ENCODE data around the gene TBC1D10A.

The TBC1D10A gene

DNA sequence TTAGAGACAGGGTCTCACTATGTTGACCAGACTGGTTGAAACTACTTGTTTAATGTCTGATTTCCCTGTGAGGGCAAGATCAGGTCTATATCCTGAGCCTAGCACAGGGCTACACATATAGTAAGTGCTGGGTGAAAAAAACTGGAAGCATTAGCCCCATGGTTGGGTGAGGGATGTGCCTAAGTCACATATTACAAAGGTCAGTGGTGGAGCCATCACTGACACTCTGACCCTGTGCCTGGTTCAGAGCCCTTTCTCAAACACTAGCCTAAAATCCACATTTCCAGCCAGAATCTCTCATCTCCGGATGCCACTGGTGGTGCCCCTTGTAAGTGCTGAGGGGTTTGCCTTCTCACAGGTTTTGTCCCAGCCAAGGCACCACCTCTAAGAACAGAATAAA lies 9.0 kb downstream of the TBC1D10A start:
- no peak for DNase-seq

GRCh38 chr22:30315962-30316576 lies 10.7 kb downstream of the TBC1D10A start:
- no peak for DNase-seq

GRCh38 chr22:30314915-30315314 lies 11.8 kb downstream of the TBC1D10A start:
- peak; percentile 35 for DNase-seq

DNA sequence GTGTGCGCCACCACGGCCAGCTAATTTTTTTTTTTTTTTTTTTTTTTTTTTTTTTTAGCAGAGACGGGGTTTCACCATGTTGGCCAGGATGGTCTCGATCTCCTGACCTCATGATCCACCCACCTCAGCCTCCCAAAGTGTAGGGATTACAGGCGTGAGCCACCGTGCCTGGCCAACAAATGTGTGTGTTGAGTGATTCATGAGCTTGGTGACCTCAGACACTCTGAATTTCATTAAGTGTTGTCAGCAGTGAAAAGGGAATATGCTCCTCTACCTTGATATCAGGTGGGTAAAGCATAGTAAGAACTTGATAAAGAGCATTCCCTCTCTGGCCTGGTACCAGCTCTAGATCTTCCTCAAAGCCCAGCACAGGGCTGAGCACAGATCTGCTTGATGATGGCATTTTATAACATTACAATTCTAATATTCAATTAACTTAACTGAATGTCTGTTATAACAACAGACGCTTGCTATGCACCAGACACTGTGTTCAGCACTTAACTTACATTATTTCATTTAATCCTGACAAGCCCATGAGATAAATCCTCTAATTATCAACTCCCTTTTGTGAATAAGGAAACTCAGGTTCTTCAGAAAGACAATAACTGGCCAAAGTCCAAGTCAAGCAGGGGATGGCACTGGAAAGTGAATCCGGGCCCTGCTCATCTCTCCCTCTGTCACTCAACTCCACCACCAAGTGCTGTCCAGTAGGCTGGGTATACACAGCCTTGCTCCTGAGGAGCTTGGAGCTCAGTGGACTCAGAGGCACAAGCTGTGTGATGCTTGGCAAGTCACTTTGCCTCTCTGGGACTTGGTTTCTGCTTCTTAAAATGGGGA lies 13.0 kb downstream of the TBC1D10A start:
- DNase-seq, result no peak

- DNase-seq, result no peak
Observed at GRCh38 chr22:30312053-30312452, 14.7 kb downstream of the TBC1D10A start.

DNA sequence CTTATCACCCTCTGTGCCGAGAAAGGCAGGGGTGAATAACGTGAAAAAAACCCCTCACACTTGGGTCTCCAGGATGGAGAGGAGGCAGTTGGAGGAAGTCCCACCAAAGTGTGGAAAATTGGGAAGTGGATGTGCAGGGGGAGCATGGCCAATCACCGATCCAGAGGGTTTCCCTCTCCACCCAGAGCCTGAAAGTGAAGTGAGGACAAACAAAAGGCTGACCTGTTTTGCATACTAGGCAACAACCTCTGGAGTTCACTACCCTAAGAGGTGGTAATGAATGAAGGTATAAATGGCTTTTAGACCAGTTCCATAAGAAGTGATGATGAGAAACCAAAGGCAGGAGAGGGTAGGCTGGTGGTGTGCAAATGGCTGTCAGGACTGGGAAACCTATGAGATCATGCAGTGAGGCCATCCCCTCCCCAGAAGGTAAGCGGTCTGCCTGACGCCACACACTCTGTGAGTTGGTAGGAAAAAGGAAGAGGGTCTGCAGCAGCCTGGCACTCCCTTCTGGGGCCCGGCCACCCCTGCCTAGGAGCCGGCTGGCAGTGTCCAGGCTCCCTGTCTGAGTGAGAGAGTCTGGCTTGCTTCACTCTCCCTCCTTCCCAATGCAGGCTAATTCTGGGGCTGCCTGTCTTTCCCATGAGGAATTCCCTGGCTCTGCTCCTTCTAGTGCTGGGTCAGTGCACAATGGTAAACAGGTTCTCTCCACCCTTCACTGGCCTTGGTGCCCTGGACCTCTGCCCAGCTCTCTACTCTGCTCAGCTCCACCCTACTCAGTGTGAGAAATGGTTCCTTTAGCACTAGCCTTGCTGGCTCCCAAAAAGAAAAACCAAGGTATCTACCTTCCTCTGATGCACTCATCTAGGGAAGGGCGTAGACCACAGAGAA lies 15.6 kb downstream of the TBC1D10A start:
- DNase-seq, result no peak

GRCh38 chr22:30309951-30310741 lies 16.6 kb downstream of the TBC1D10A start:
- DNase-seq, result no peak

- DNase-seq, result no peak
Observed at GRCh38 chr22:30308518-30309230, 18.1 kb downstream of the TBC1D10A start.

DNA sequence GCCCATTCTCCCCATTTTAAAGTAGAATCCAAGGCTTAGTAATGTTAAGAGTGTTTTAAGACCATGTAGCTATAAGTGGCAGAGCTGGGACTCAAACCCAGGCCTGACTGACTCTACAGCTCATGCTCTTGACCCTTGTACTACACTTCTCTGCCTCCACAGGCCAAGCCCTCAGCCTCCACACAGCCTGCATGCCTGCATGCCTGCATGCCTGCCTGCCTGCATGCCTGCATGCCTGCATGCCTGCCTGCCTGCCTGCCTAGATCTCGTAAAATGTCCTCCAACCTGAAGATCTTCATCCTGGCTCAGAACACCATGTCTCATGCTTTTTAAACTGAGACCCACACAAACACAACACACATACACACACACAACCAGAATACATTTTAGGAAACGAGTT lies 18.6 kb downstream of the TBC1D10A start:
- DNase-seq, result no peak

GRCh38 chr22:30307041-30307574 lies 19.6 kb downstream of the TBC1D10A start:
- no peak for DNase-seq

DNA sequence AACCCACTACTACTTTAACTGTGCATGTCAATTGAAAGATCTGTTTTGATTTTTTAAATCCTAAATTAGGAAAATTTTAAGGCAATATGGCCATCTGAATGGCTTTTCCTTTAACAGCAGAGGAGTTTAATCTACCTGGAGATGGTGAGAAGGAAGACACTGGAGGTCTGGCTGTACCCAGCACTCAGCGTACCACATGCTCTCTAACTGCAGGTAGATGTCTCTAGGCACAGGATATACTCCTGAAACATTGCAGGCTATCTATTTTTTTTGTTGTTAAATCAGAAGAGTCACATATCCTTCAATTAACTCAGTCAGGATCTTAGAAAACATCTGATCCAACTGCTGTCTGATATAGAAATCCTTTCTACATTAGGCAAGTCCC lies 20.1 kb downstream of the TBC1D10A start:
- DNase-seq, result no peak

- DNase-seq, result no peak
Observed at GRCh38 chr22:30305906-30306626, 20.7 kb downstream of the TBC1D10A start.

DNA sequence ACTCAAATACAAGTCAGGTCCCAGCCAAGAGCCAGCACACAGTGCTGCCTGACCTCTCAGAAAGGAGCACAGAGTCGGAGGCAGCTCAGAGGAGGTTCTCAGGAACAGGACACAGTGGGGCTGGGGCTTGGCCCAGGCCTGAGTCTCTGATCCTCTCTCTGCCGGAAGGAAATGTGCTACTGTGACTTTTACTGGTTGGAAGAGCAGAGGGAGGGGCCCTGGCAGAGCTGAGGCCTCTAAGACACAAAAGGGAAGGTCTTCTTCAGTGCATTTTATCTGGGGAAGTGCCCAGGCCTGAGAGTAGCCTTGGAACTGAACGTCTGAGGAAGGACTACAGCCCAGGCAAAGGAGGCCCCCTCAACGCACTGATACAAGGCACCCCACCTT lies 21.2 kb downstream of the TBC1D10A start:
- no peak for DNase-seq

- DNase-seq, result no peak
Observed at GRCh38 chr22:30304495-30305244, 22.1 kb downstream of the TBC1D10A start.

DNA sequence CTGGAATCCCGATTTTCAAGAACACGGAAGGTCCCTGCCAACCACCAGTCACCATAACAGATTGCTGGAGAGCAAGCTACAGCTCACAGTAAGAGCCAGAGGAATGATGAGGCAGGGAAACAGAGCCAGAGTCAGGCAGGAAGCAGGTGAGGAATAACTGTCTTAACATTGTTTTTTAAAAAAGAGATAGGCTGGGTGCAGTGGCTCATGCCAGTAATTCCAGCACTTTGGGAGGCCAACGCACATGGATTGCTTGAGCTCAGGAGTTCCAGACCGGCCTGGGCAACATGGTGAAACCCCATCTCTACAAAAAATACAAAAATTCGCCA lies 24.0 kb downstream of the TBC1D10A start:
- no peak for DNase-seq

- no peak for DNase-seq
Observed at GRCh38 chr22:30301995-30302809, 24.5 kb downstream of the TBC1D10A start.

DNA sequence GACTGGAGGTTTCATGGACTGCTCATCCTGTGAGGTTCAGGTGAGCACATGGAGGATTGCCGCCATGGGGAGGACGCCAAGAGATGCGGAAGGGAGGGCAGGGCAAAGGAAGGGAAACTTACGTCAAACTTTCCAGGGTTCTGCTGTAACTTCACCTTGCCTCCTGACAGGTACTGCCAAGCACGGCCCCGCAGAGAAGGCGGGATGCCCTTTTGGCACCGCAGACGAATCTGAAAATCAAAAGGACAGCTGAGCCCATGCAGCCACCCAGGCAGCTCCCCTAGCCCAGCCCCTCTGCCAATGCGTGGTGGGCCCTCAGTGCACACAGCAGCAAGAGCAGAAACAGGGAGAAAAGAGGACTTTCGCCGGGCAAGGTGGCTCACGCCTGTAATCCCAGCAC lies 27.4 kb downstream of the TBC1D10A start:
- DNase-seq, result no peak

- no peak for DNase-seq
Observed at GRCh38 chr22:30297991-30298701, 28.6 kb downstream of the TBC1D10A start.

Data from activated naive CD4-positive, alpha-beta T cell treated with anti-CD3 and anti-CD28 coated beads, Interleukin-2, amount 50 U/mL, for 16 hours (primary cell).